ENCODE data around the gene TPRG1L. TPM values are rescaled to one million over a fixed set of nuclear protein-coding genes. Genes with fewer than 3 reads are reported as not detected.

TPRG1L gene
- total RNA-seq, 3 donors from 2014 or later = 70.4 to 96.0 (median 76.1) TPM

- Histone ChIP-seq H3K4me1 (ENCODE audit: low read depth) (peaks cover 14% of the 10 kb centered on the region), H3K4me3 (no peak overlapping the region), H3K9me3 (no peaks in the 10 kb centered on the region), H3K36me3 (ENCODE audit: low read depth) (no peaks in the 10 kb centered on the region)
- no peak for ATAC-seq
- DNase-seq = peak in 2 of 3 donors; percentile 38 to 54
- TF ChIP-seq CTCF (IDR thresholded peaks at IDR 0.05) = no peak
- intact Hi-C loops (cut with DNase I, micrococcal nuclease) = no loop called here
These were observed 44.6 kb downstream of the TPRG1L start for GRCh38 chr1:3669421-3669821.

GRCh38 chr1:3669971-3670431 is 45.2 kb downstream of the TPRG1L start:
- Histone ChIP-seq H3K4me3 (no peak overlapping the region), H3K36me3 (ENCODE audit: low read depth) (no peaks in the 10 kb centered on the region), H3K9me3 (no peaks in the 10 kb centered on the region), H3K4me1 (ENCODE audit: low read depth) (peaks cover 15% of the 10 kb centered on the region)
- DNase-seq (peak in 2 of 3 donors; percentile 15 to 32), ATAC-seq (no peak)
- intact Hi-C loops (cut with DNase I, micrococcal nuclease) = no loop called here
- no peak for TF ChIP-seq CTCF (IDR thresholded peaks at IDR 0.05)

- DNase-seq = peak in 2 of 3 donors; percentile 28 to 56
- intact Hi-C loops (cut with DNase I, micrococcal nuclease) = no loop called here
- no peak for ATAC-seq
- Histone ChIP-seq H3K9me3 (no peaks in the 10 kb centered on the region), H3K4me3 (no peak overlapping the region), H3K36me3 (ENCODE audit: low read depth) (no peaks in the 10 kb centered on the region), H3K4me1 (ENCODE audit: low read depth) (peaks cover 15% of the 10 kb centered on the region)
- no peak for TF ChIP-seq CTCF (IDR thresholded peaks at IDR 0.05)
These were observed 46.0 kb downstream of the TPRG1L start for GRCh38 chr1:3670823-3671265.

GRCh38 chr1:3671371-3672180 is 46.8 kb downstream of the TPRG1L start:
- Histone ChIP-seq H3K9me3 (no peaks in the 10 kb centered on the region), H3K36me3 (ENCODE audit: low read depth) (no peaks in the 10 kb centered on the region), H3K4me1 (ENCODE audit: low read depth) (peaks cover 15% of the 10 kb centered on the region), H3K4me3 (no peak overlapping the region)
- no peak for TF ChIP-seq CTCF (IDR thresholded peaks at IDR 0.05)
- ATAC-seq (peak; percentile 35), DNase-seq (peak in 2 of 3 donors; percentile 33 to 57)
- intact Hi-C loops (cut with DNase I, micrococcal nuclease) = no loop called here

- Histone ChIP-seq H3K36me3 (ENCODE audit: low read depth) (no peaks in the 10 kb centered on the region), H3K4me1 (ENCODE audit: low read depth) (peaks cover 15% of the 10 kb centered on the region), H3K4me3 (no peak overlapping the region), H3K9me3 (no peaks in the 10 kb centered on the region)
- intact Hi-C loops (cut with DNase I, micrococcal nuclease) = no loop called here
- ATAC-seq (no peak), DNase-seq (peak in 2 of 3 donors; percentile 27 to 45)
- TF ChIP-seq CTCF (IDR thresholded peaks at IDR 0.05) = no peak
These were observed 47.6 kb downstream of the TPRG1L start for GRCh38 chr1:3672231-3672970.
